ENCODE data around the gene ERC1.

The ERC1 gene

GRCh38 chr12:1078002-1078401, 87.0 kb downstream of the ERC1 start:
- no peak for TF ChIP-seq CTCF (IDR thresholded peaks at IDR 0.05; ENCODE audit: low read depth, low read length)
- DNase-seq (ENCODE audit: low read depth in 2 of 2), result peak in 1 of 2 donors; percentile 38
- no peak overlapping the region for H3K4me3 ChIP-seq (replicated peaks in 1 of 2; ENCODE audit: low read depth in 2 of 2, low read length in 2 of 2)

GRCh38 chr12:1080520-1081223, 89.6 kb downstream of the ERC1 start:
- no peak for DNase-seq (ENCODE audit: low read depth in 2 of 2)
- TF ChIP-seq CTCF (IDR thresholded peaks at IDR 0.05; ENCODE audit: low read depth, low read length), result no peak
- no peak overlapping the region for H3K4me3 ChIP-seq (replicated peaks in 1 of 2; ENCODE audit: low read depth in 2 of 2, low read length in 2 of 2)

GRCh38 chr12:1083151-1083888, 92.3 kb downstream of the ERC1 start:
- peak in 1 of 2 donors; percentile 58 for DNase-seq (ENCODE audit: low read depth in 2 of 2)
- H3K4me3 ChIP-seq (replicated peaks in 1 of 2; ENCODE audit: low read depth in 2 of 2, low read length in 2 of 2), result no peak overlapping the region
- TF ChIP-seq CTCF (IDR thresholded peaks at IDR 0.05; ENCODE audit: low read depth, low read length), result no peak

GRCh38 chr12:1083889-1084262, 92.9 kb downstream of the ERC1 start:
- DNase-seq (ENCODE audit: low read depth in 2 of 2), result peak; percentile 80 to 86

GRCh38 chr12:1091350-1091749, 100.3 kb downstream of the ERC1 start:
- no peak overlapping the region for H3K4me3 ChIP-seq (replicated peaks in 1 of 2; ENCODE audit: low read depth in 2 of 2, low read length in 2 of 2)
- no peak for TF ChIP-seq CTCF (IDR thresholded peaks at IDR 0.05; ENCODE audit: low read depth, low read length)
- DNase-seq (ENCODE audit: low read depth in 2 of 2), result no peak

More at GRCh38 chr12:1083889-1084262, 92.9 kb downstream of the ERC1 start:
- no peak overlapping the region for H3K4me3 ChIP-seq (replicated peaks in 1 of 2; ENCODE audit: low read depth in 2 of 2, low read length in 2 of 2)
- no peak for TF ChIP-seq CTCF (IDR thresholded peaks at IDR 0.05; ENCODE audit: low read depth, low read length)

GRCh38 chr12:1093166-1093751, 102.2 kb downstream of the ERC1 start:
- peak; percentile 83 for TF ChIP-seq CTCF (IDR thresholded peaks at IDR 0.05; ENCODE audit: low read depth, low read length)
- peak; percentile 81 to 83 for DNase-seq (ENCODE audit: low read depth in 2 of 2)
- no peak overlapping the region for H3K4me3 ChIP-seq (replicated peaks in 1 of 2; ENCODE audit: low read depth in 2 of 2, low read length in 2 of 2)

All from cardiac fibroblast (primary cell).